Measurements from ENCODE around the gene NEK5.

DNA sequence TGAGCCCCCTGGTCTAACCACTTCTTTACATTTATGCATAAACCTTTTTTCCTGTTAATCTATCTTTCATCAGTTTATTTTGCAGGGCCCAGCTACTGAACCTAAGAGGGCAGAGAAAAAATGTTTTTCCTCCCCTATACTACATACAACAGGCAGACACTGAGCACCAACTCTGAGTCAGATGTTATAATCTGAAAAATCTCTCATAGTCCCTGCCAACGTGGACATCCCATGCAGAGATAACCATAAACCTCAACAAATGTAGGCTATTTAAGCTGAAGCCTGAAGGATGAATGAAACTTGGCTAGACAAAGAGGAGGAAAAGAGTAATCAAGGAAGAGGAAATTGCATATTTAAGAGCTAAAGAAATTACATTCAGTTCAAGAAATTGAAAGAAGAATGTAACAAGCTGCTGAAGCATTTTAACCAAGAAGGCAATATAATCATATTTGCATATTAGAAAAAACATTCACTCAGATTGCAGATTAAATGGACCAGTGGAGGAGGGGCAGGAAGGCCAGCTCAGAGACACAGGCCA lies 27.9 kb upstream of the NEK5 start:
- TF ChIP-seq EZH2phosphoT487 (IDR thresholded peaks at IDR 0.05; ENCODE audit: insufficient read depth, low read depth), result no peak
- TF ChIP-seq EZH2 (IDR thresholded peaks at IDR 0.05; ENCODE audit: insufficient read depth, poor library complexity, severe bottlenecking), result no peak

Data from GM23248 (cell line).